GM19043 (cell line): Measurements from ENCODE around the gene HDAC8.
"Not testable (repeated sequence)": the region's sequence is repeated elsewhere in the genome, so short reads cannot be mapped to it uniquely, and the experiment has no call there.

ENCODE experiments used
- ATAC-seq: cut with Tn5 transposase; IDR thresholded peaks from one replicate; pipeline ENCODE4 v1.9.1; 2021; ENCODE audit warnings: low read depth; ENCODE audit not compliant: unreplicated experiment

The HDAC8 gene

GRCh38 chrX:72340626-72341025 is 232.0 kb downstream of the HDAC8 start:
- no peak for ATAC-seq

GRCh38 chrX:72340041-72340440 is 232.6 kb downstream of the HDAC8 start:
- no peak for ATAC-seq

DNA sequence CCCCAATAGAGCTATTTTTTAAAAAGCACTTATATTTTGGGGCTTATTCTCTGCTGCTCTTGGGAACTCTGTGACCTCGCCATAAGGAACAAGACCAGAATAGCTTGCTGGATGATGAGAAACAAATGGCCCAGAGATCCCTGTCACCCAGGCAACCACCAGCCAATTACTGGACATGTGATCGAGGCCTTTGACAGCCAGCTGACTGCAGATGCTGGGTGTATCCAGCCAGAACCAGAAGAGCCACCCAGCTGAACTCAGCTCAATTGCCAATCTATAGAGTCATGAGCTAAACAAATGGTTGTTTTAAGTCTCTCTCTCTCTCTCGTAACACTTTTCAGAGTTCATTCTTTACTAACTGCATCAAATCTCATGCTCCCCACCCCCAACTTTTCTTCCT is 242.5 kb downstream of the HDAC8 start:
- no peak for ATAC-seq

DNA sequence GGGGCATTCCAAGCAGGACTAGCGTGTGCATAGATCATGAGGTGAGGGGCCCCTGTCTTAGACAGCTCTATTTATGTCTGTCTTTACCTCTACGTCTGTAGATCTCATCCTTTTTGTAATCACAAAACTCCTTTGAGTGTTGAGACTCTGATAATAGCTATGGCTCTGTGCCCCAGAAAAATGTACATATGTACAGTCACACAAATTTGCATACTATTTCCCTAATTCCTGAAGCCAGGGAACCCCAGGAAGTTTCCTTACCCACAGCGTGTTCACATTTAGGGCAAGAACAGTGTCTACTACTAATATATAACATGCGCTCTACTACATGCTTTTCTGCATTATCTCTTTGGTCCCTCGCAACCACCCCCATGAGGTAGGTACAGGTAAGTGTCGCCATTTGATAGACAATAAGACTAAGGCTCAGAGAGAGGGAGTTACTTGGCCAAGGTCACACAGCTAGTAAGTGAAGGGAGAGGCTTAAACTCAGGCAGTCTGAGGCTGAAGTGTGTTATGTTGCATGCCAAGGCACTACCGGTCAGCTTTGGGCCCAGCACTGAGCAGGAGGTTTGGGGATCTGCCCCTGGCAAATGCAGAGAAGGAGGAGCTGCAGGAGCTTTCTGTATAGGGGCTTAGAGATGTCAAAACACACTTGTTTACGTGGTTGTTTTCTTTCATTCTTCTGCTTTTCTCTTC is 245.9 kb downstream of the HDAC8 start:
- ATAC-seq: no peak

DNA sequence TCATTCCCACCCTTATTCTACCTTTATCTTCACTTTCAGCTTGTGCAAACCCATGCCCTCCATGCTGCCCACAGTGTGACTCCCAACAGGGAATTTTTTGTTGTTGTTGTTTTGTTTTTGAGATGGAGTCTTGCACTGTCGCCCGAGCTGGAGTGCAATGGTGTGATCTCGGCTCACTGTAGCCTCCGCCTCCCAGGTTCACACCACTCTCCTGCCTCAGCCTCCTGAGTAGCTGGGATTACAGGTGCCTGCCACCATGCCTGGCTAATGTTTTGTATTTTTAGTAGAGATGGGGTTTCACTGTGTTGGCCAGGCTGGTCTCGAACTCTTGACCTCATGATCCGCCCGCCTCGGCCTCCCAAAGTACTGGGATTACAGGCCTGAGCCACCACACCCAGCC is 253.0 kb downstream of the HDAC8 start:
- not testable (repeated sequence) for ATAC-seq

DNA sequence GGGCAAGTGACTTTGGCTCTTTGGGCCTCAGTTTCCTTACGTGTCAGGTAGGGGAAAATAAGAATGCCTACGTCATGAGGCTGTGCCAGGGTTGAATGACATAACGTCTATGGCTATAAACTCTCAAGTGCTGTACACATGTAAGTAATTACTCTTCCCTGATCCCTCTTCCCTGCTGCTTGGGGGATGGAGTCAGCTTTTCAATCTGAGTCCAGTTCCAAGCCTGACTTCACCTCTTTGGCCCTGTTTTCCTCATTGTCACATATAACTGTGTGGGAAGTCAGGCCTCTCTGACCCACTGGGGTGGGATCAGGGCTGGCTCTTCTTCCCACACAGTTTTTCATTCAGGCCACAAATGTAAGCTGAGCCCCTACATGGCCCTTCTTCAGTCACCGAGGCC is 255.5 kb downstream of the HDAC8 start:
- no peak for ATAC-seq

DNA sequence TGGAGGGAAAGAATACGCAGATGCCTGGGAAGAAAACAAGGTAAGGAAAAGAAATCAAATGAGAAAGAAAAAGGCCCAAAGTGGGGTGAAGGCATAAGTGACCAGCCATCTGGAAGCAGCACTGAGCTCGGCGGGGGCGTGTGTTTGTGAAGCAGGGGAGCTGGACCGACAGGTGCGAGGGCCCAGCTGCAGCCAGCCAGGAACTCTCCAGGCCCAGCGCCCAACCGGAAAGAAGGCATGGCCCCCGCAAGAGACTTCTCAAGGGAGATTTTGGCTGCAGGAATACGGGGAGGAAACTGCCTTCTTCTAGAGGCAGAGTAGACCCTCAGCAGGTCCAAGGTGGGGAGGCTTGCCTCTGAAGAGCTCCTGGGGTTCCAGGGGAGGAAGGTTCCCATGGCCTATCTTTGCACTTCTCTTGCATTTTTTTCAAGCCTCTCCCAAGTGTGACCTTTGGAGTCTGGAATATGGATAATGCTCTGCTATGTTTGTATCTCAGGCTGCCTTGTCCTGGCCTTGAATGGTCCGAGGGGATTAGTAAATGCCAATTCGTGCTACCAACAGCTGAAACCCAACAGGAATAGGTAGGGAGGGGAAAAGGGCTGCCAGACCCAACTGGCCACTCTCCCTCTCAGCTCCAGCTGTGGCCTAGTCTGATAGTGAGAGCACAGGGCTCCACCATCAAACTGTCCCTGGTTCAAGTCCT is 256.1 kb downstream of the HDAC8 start:
- ATAC-seq: no peak

GRCh38 chrX:72314881-72315280 is 257.8 kb downstream of the HDAC8 start:
- ATAC-seq: no peak

GRCh38 chrX:72313707-72314641 is 258.7 kb downstream of the HDAC8 start:
- no peak for ATAC-seq

DNA sequence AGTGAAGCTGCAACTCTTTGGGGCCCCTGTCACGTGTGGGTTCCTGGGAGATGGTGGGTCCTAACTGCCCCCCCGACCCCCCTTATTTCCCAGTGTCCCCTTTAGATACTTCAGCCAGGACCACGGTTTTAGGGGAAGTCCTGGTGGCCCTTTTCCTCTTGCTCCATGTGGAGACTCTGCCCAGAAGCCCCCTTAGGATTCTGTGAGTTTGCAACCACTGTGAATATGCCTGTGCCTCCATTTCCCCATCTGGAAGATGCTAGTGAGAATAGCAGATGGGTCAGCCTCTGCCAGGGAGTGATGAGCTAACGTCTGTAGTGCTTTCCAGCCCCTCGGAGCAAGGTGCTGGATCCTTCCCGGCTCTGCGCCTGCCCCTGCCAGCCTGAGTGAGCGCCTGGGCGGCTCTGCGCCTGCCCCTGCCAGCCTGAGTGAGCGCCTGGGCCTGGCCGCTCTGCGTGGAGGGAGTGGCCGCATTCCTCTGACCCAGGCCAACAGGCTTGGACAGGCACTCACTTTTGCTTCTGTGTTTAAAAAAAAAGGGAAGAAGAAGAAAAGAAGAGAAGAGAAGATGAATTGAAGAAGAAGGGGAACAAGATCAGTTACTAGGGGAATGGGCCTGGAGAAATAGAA is 260.2 kb downstream of the HDAC8 start:
- ATAC-seq: no peak

DNA sequence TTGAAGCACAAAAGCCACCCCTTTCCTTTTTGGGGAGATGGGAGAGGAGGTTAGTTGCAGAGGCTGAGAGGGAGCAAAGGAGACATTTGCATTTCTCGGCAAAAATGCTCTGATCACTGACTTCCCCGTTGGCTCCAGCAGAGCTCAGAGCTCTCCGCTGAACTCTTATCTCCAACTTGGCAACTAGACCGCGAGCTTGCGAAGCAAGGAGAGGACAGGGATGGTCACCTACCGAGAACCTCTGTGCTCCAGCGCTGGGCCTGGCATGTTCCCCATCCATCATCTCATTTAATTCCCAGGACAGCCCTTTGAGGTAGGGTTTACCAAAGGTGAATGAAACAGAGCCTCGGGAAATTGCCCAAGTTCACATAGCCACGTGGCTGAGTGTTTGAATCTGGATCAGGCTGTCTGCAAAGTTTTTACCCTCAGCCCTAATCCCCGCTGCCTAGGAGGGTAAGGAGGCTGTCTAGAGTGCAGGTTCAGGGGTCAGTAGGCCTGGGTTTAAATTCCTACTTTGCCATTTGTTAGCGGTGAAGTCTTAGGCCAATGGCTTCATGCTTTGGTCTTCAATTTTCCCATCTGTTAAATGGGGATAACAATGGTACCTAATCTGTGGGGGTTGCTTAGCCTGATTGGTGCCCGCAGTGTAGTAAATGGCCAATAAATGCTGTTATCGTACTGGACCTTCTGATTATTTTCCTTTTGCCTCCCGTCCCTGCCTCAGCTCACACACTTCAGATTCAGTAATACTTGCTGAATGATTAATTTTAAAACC is 263.2 kb downstream of the HDAC8 start:
- no peak for ATAC-seq

DNA sequence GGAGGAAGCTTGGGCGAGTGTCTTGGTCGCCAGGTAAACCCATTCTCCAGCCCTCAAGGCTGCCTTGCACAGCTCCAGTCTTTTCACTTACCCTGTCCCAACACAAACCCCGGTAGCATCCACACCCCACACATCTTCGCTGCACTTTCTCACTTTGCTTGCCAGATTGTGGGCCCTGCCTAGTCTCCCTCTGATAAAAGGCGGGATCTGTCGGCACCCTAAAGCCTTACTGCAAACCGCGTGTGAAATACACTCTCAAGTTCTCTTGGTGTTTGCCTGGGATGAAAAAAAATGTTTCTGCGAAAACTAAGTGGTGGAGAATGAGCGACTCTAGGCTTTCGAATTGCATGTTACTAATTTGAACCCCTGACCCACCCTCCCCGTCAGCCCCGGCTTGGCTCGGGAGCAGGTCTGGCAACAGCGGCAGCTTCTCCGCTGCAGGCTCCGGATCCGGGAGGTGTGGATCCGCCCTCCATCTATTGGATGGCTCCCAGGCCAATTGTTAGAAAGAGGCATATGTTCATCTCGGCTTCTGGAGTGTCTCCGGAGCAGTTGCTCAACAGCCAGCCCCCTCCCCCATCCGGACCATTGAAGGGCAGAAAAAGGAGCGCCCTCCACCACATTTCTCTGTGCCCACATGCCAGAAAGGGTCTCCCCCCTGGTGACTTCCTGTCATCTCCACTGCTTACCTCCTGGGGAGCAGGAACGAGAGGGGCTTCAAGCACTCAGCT is 263.9 kb downstream of the HDAC8 start:
- no peak for ATAC-seq

- no peak for ATAC-seq
These were observed 264.5 kb downstream of the HDAC8 start for GRCh38 chrX:72308209-72308565.

GRCh38 chrX:72307646-72308051 is 265.0 kb downstream of the HDAC8 start:
- no peak for ATAC-seq

DNA sequence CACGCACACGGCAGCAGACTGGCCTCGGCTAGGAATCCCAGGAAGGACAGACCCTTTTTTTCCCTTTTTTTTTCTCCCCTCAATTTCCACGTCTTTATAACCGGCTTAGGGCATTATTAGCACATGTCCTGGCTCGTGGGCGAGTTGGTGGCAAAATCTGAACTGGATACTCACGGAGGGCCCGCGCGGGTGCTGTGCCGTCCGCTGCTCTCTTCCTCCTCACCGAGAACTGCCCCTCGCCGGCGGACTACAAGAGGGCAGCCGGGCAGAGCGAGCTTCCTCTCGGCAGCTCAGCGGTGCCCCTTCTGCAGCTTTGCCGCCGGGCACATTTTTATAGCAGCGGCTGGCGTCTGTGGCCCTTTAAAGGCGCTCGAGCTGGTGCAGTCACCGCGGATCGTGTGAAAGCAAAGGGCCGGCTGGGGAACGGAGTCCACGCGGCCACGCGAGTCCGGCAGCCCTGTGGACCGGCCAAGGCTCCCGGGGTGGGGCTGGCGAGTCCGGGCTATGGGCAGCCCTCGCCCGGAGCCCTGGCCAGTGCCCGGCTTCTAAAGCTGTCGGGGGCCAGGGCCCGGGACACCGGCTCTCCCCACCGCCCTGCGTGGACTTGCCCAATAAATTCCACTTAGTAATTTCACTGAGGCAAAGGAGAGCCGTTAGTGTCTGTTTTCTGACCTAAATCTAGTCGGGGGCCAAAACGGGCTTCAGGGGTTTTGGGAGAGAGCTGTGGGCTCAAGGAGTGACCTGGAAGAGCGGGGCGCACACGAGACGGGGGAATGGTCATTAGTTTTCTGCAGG is 265.6 kb downstream of the HDAC8 start:
- ATAC-seq: peak; percentile 62

DNA sequence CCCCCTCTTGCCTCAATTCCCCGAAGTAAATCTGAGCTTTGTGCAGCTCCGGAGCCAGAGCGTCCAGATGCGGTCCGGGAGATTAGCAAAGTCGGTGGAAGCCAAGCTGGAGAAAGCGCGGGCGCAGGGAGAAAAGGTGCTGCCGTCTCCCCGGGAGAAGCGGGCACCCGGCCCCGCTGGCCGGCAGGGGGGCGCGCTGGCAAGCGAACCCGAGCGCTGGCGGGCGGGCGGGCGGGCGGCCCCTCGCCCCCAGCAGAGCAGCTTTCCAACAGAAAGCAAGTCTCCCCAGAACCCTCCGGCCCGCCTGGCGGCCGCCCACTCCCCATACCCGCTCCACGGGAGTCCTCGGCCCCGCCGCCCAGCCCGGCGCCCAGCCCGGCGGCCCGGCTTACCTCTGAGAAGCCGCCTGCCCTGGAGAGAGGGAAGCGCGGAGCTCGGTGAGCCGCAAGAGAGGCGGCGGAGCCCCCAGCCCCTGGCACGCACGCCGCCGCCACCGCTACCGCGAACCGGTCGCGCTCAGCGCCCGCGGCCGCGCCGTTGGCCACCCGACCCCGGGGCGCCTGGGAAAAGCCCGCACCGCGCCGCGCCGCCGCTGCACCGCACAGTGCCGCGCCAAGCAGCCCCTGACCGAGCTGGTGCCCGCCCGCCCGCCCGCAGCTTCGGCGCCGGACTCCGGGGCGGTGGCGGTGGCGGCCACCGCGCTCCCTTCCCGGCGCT is 266.4 kb downstream of the HDAC8 start:
- ATAC-seq: peak; percentile 13

DNA sequence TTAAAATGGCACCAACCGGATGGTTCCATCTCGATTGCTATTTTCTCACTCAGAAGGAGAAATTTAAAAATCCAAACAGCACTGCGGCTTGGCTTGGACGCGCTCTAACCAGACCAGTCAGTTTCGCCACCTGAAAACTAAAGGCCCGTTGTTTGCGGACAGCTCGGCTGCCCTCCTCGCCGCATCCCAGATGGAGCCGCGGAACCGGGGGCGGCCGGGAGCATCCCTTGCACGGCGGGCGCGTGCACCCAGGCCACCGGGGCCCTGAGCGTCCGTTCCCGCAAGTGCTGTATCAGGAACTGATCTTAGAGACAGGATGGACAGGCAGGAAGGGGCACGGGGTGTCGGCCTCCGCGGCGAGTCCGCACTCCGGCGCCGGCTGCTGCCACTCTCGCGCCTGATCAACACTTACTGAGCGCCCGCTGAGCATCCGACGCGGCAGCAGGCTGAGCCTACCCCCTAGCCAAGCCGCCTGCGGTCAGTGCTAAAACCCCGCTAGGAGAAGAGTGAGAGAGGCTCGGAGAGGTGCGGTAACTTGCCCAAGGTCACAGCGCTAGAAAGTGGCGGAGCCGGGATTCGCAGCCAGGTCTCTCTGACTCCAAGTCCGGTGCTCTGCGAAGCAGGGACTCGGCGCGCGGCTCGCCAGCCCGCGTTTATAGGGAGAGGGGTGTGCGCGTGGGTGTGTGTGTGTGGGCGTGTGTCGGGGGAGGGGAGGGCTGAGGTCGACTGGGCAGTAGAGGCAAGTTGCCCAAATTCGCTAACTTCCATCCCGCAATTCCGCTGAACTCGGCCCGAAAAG is 267.2 kb downstream of the HDAC8 start, which contains the start of gene CITED1:
Gene CITED1, minus strand, starts transcription at position 629 of the 799 bp plus-strand sequence. CDS start 3,045 bp downstream, outside the sequence.
- ATAC-seq: no peak
